Left colon (tissue), 2 donors: Measurements from ENCODE around the gene EZH1. TPM values are rescaled to one million over a fixed set of nuclear protein-coding genes. Genes with fewer than 3 reads are reported as not detected.
"Not testable (repeated sequence)": the region's sequence is repeated elsewhere in the genome, so short reads cannot be mapped to it uniquely, and the experiment has no call there.

ENCODE experiments used
- ATAC-seq: fragments of 200-7000 bp; cut with Tn5 transposase; one replicate; pipeline ENCODE4 v1.9.1; 2020; ENCODE audit warnings: mild to moderate bottlenecking, moderate library complexity
- DNase-seq, 2 donors: peaks; one replicate each; pipeline ENCODE4 v3.0.0-alpha.2; 2020
- intact Hi-C, 2 donors: fragments of 100-400 bp; cut with DNase I in 1 of 2; cut with micrococcal nuclease in 1 of 2; formaldehyde crosslinking; loops; one replicate each; pipeline versions ENCODE4 v1.11.2 to v1.14.0; 2022; cut with DNase I, micrococcal nuclease
- total RNA-seq, 2 donors: library from RNA; stranded (reverse); fragmentation: NEBNext Ultra II Directional; extraction: Animal tissue kit (Norgen Biotek cat#: 25700); gene quantifications; one replicate each; pipeline ENCODE4 v1.2.1, GENCODE V29; 2021
- donor health status: DM: no; HTN: no; CAD: no.
- donor health status: DM: yes; HTN: yes; CAD: no.

Gene EZH1
- total RNA-seq, 2 donors from 2014 or later = 24.9 to 28.0 TPM

GRCh38 chr17:42774066-42774745, 29.4 kb upstream of the EZH1 start:
- intact Hi-C loops = no loop called here
- DNase-seq (no peak), ATAC-seq (no peak)

GRCh38 chr17:42773290-42774035, 28.6 kb upstream of the EZH1 start, which contains the start of gene VPS25:
TSS of gene VPS25 (plus strand) at chr17:42773449. CDS start at chr17:42773476, 27 bp downstream.
- DNase-seq (peak; percentile 80 to 81), ATAC-seq (peak; percentile 95)
- intact Hi-C loops = no loop called here

- ATAC-seq (no peak), DNase-seq (no peak)
- intact Hi-C loops = no loop called here
Measured at GRCh38 chr17:42772945-42773289, 28.1 kb upstream of the EZH1 start.

- ATAC-seq, DNase-seq, intact Hi-C loops: not testable (repeated sequence)
Measured at GRCh38 chr17:42769964-42770363, 25.1 kb upstream of the EZH1 start.

- ATAC-seq, intact Hi-C loops, DNase-seq: not testable (repeated sequence)
Measured at GRCh38 chr17:42768006-42768405, 23.2 kb upstream of the EZH1 start.

- DNase-seq (no peak), ATAC-seq (no peak)
- intact Hi-C loops = no loop called here
Measured at GRCh38 chr17:42767512-42767911, 22.7 kb upstream of the EZH1 start.

- no peak for DNase-seq
- no peak for ATAC-seq
- intact Hi-C loops = no loop called here
Measured at GRCh38 chr17:42766124-42766523, 21.3 kb upstream of the EZH1 start.

- no peak for ATAC-seq
- DNase-seq = no peak
- intact Hi-C loops = loop anchor here in 1 of 2 donors (5.0 kb wide), 1 partner anchor 39 kb away; no protein-coding TSS in a partner anchor
Measured at GRCh38 chr17:42761638-42762037, 16.8 kb upstream of the EZH1 start.

- peak in 1 of 2 donors; percentile 41 for DNase-seq
- intact Hi-C loops = loop anchor here in 1 of 2 donors (5.0 kb wide), 1 partner anchor 39 kb away; no protein-coding TSS in a partner anchor
Measured at GRCh38 chr17:42760652-42761581, 16.1 kb upstream of the EZH1 start, which contains the start of gene RAMP2. TSS of gene RAMP2 (plus strand) at chr17:42761227. CDS start at chr17:42761262, 35 bp downstream.

GRCh38 chr17:42759982-42760651, 15.3 kb upstream of the EZH1 start:
- intact Hi-C loops = loop anchor here in 1 of 2 donors (5.0 kb wide), 1 partner anchor 38 kb away; no protein-coding TSS in a partner anchor
- ATAC-seq (no peak), DNase-seq (no peak)

More at GRCh38 chr17:42760652-42761581, 16.1 kb upstream of the EZH1 start, which contains the start of gene RAMP2:
- peak; percentile 67 for ATAC-seq

GRCh38 chr17:42754782-42755181, 9.9 kb upstream of the EZH1 start:
- ATAC-seq (no peak), DNase-seq (peak in 1 of 2 donors; percentile 32)
- intact Hi-C loops = no loop called here

GRCh38 chr17:42751628-42752027, 6.8 kb upstream of the EZH1 start:
- no peak for ATAC-seq
- no peak for DNase-seq
- intact Hi-C loops = no loop called here

- intact Hi-C loops = no loop called here
- no peak for ATAC-seq
- DNase-seq = no peak
Measured at GRCh38 chr17:42750739-42751344, 6.0 kb upstream of the EZH1 start.

GRCh38 chr17:42748908-42749798, 4.3 kb upstream of the EZH1 start:
- ATAC-seq (no peak), DNase-seq (no peak)
- intact Hi-C loops = no loop called here

- ATAC-seq = no peak
- DNase-seq = no peak
- intact Hi-C loops = no loop called here
Measured at GRCh38 chr17:42748202-42748907, 3.5 kb upstream of the EZH1 start.

GRCh38 chr17:42744283-42744805, 496 bp downstream of the EZH1 start:
- intact Hi-C loops = no loop called here
- DNase-seq (peak; percentile 74 to 81), ATAC-seq (peak; percentile 82)
